K562 (cell line): Measurements from ENCODE around the gene PPT1. TPM values are rescaled to one million over a fixed set of nuclear protein-coding genes. Genes with fewer than 3 reads are reported as not detected.

Experiments
- ATAC-seq: fragments of 200-7000 bp; cut with Tn5 transposase; 3 replicates; pipeline ENCODE4 v1.9.1; 2020; ENCODE audit warnings: moderate library complexity
- BruUV-seq: library from RNA; stranded (reverse); fragments of 400-500 nt; replicated peaks from 2 replicates; lab custom pipeline; 2021; lab: Mats Ljungman, UMichigan
- CTCF ChIA-PET: fragments of 300-600 bp; formaldehyde crosslinking; extraction: SDS; loops from one replicate; lab custom pipeline; 2021; ENCODE audit warnings: low intra/inter-chr PET ratio; lab: Yijun Ruan, JAX
- POLR2A ChIA-PET: fragments of 300-600, 350-650 bp; sonication (Branson Sonifier 250); formaldehyde crosslinking; extraction: SDS; loops from one replicate; lab custom pipeline; 2021; ENCODE audit warnings: antibody characterized with exemption, inconsistent platforms; lab: Yijun Ruan, JAX
- DNase-seq, 4 experiments: peaks; one replicate each; pipeline versions ENCODE4 v3.0.0 to v3.0.0-alpha.2; 2011 to 2018; ENCODE audit warnings: low spot score in 3 of 4, mixed read lengths in 3 of 4; ENCODE audit errors: extremely low read depth in 1 of 4
- FAIRE-seq: peaks from 2 replicates; lab custom pipeline; 2011; peaks lifted over from hg19 to GRCh38; lab: Jason Lieb, UNC
- H2AFZ ChIP-seq: 2 replicates; pipeline ENCODE4 v1.6.0; 2011; ENCODE audit warnings: low read depth, low read length, control low read depth, inconsistent platforms
- H3K27ac ChIP-seq: fragments of 200-600 bp; 3 replicates; pipeline ENCODE4 v1.8.0; 2011; ENCODE audit warnings: low read depth, mild to moderate bottlenecking, control low read depth, inconsistent platforms, low read length, moderate library complexity, mixed read lengths; ENCODE audit errors: extremely low read depth
- H3K27me3 ChIP-seq, 2 experiments: fragments of 300-600 bp in 1 of 2; 2 replicates in 1 of 2; 3 replicates in 1 of 2; pipeline versions ENCODE4 v1.6.0 to v1.8.0; 2011; ENCODE audit warnings: inconsistent platforms in 2 of 2, low read length in 2 of 2, mild to moderate bottlenecking in 1 of 2, mixed read lengths in 1 of 2, moderate library complexity in 1 of 2; ENCODE audit not compliant: control insufficient read depth in 2 of 2, insufficient read depth in 2 of 2
- H3K36me3 ChIP-seq: fragments of 300-600 bp; 3 replicates; pipeline ENCODE4 v1.8.0; 2011; ENCODE audit warnings: mild to moderate bottlenecking, low read length, inconsistent platforms; ENCODE audit not compliant: control insufficient read depth, insufficient read depth
- H3K4me1 ChIP-seq, 2 experiments: fragments of 200-600 bp in 1 of 2; replicated peaks in 1 of 2; 2 replicates in 1 of 2; 3 replicates in 1 of 2; pipeline versions ENCODE4 v1.5.1 to v1.8.0; 2011; ENCODE audit warnings: inconsistent platforms in 2 of 2, low read length in 2 of 2, mild to moderate bottlenecking in 1 of 2, mixed read lengths in 1 of 2, moderate library complexity in 1 of 2; ENCODE audit not compliant: control insufficient read depth in 2 of 2, insufficient read depth in 2 of 2
- H3K4me2 ChIP-seq: 2 replicates; pipeline ENCODE4 v1.6.1; 2011; ENCODE audit warnings: low read length, control low read depth, inconsistent platforms, mixed read lengths; ENCODE audit not compliant: insufficient read depth
- H3K4me3 ChIP-seq: fragments of 200-600 bp; sonication (generic), shearing (Covaris generic); 2 replicates; pipeline ENCODE4 v1.5.1; 2016; ENCODE audit warnings: control low read depth, inconsistent platforms
- H3K79me2 ChIP-seq: fragments of 200-600 bp; 3 replicates; pipeline ENCODE4 v1.8.0; 2011; ENCODE audit warnings: low read length, inconsistent platforms; ENCODE audit not compliant: control insufficient read depth, insufficient read depth
- H3K9ac ChIP-seq, 2 experiments: 2 replicates each; pipeline versions ENCODE4 v1.6.0 to v1.6.1; 2011; ENCODE audit warnings: low read depth in 2 of 2, low read length in 2 of 2, control low read depth in 1 of 2, inconsistent platforms in 1 of 2, mild to moderate bottlenecking in 1 of 2, mixed read lengths in 1 of 2; ENCODE audit not compliant: insufficient read depth in 1 of 2
- H3K9me1 ChIP-seq: one replicate; pipeline ENCODE4 v1.6.0; 2011; ENCODE audit warnings: inconsistent platforms, mild to moderate bottlenecking, low read length, moderate library complexity; ENCODE audit not compliant: control insufficient read depth, insufficient read depth
- H3K9me3 ChIP-seq: replicated peaks from 2 replicates; pipeline ENCODE4 v1.5.1; 2011; ENCODE audit warnings: low read depth, low read length, inconsistent platforms; ENCODE audit not compliant: control insufficient read depth, insufficient read depth
- H4K20me1 ChIP-seq: replicated peaks from 2 replicates; pipeline ENCODE4 v1.6.1; 2011; ENCODE audit warnings: low read length, inconsistent platforms, mixed read lengths; ENCODE audit not compliant: control insufficient read depth, insufficient read depth
- DACH1 ChIP-seq: fragments of 450-650 bp; IDR thresholded peaks from 2 replicates; pipeline ENCODE4 v1.6.1; 2018; ENCODE audit not compliant: partially characterized antibody
- GATA2 ChIP-seq: sonication (generic); formaldehyde crosslinking; IDR thresholded peaks from 2 replicates; pipeline ENCODE4 v1.4.0; 2020; ENCODE audit warnings: mild to moderate bottlenecking, missing genetic modification reagents
- HMG20B ChIP-seq: fragments of 250-450 bp; sonication (Bioruptor Pico); IDR thresholded peaks from 2 replicates; pipeline ENCODE4 v1.5.0; 2021; ENCODE audit warnings: mild to moderate bottlenecking
- SMAD4 ChIP-seq: fragments of 250-450 bp; sonication (Bioruptor Pico); conservative IDR thresholded peaks from 2 replicates; pipeline ENCODE4 v1.8.0; 2021; ENCODE audit warnings: inconsistent platforms, mild to moderate bottlenecking, moderate library complexity
- U2AF1 ChIP-seq: fragments of 200-400 bp; formaldehyde crosslinking; optimal IDR thresholded peaks from 2 replicates; pipeline ENCODE3; 2017; ENCODE audit warnings: mild to moderate bottlenecking, low read depth, low read length, moderate library complexity
- ZNF324 ChIP-seq: fragments of 250-450 bp; sonication (Bioruptor Pico); IDR thresholded peaks from 2 replicates; pipeline ENCODE4 v1.4.0; 2020; ENCODE audit warnings: mild to moderate bottlenecking
- WGBS: fragments of 100-300 bp; shearing (Covaris generic); methylation state at CpG from one replicate; pipeline ENCODE4 v1.1.6; 2016; ENCODE audit warnings: low coverage, mixed read lengths; ENCODE audit not compliant: insufficient coverage; ENCODE audit errors: missing lambda C conversion rate; 5-methylcytosine and 5-hydroxymethylcytosine counted together
- in situ Hi-C: fragments of 300-500 bp; cut with MboI; formaldehyde crosslinking; loops from 4 replicates; pipeline ENCODE4 v1.15.0; 2018; ENCODE audit warnings: inconsistent platforms, mixed read lengths
- intact Hi-C: fragments of 100-400 bp; cut with micrococcal nuclease; formaldehyde crosslinking; loops from 2 replicates; pipeline ENCODE4 v1.14.2; 2022
- polyA plus RNA-seq, 8 experiments: library from polyadenylated mRNA; depleted of rRNA in 4 of 8; stranded (reverse) in 5 of 8; unstranded in 3 of 8; fragments of >200 nt; fragmentation: Nextera tagmentation in 2 of 8; fragmentation: Illumina TruSeq in 1 of 8; extraction: Ambion mirVana in 2 of 8; extraction: Trizol in 1 of 8; gene quantifications; 2 replicates each; pipeline versions ENCODE4 v1.2.1 to v1.2.3, GENCODE V29; 2011 to 2014; ENCODE audit warnings: inconsistent platforms in 1 of 8, missing spikeins in 1 of 8
- total RNA-seq, 7 experiments: library from RNA; depleted of rRNA in 6 of 7; stranded (reverse); fragments of >200 nt in 6 of 7; fragmentation: Illumina TruSeq in 2 of 7; extraction: Trizol in 2 of 7; gene quantifications; 2 replicates each; pipeline versions ENCODE4 v1.2.1 to v1.2.3, GENCODE V29; 2011 to 2021; ENCODE audit warnings: low replicate concordance in 1 of 7
- TF ChIP-seq, protein P1 (sequence below): IDR thresholded peaks from 2 replicates; pipeline ENCODE4 v1.6.1; 2014; ENCODE audit warnings: antibody characterized with exemption
- TF ChIP-seq, protein P2 (sequence below): fragments of 450-650 bp; IDR thresholded peaks from 2 replicates; pipeline ENCODE4 v1.6.1; 2016; ENCODE audit warnings: mild to moderate bottlenecking, moderate library complexity

The PPT1 gene
- total and polyA plus RNA-seq, 9 of the 15 experiments (the other 6 are each of a cell fraction or from before 2014, with no cell fraction given), result 72.2 to 285 (median 143) TPM

DNA sequence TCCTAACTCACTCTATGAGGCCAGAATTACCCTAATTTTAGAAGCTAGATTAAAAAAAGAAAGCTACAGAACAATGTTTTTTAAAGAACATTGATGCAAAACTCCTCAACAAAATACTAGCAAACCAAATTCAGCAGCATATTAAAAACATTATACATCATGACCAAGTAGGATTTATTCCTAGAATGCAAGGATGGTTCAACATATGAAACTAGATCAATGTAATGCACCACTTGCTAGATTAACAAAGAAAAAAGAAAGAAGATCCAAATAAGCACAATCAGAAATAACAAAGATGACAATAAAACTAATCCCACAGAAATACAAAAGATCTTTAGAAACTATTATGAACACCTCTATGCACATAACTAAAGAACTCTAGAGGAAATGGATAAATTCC is 13.3 kb upstream of the PPT1 start (continued):
- TF ChIP-seq HMG20B (CRISPR knock-in tag) (no peak), GATA2 (CRISPR knock-in tag) (no peak), ZNF324 (CRISPR knock-in tag) (peak; percentile 96)

DNA sequence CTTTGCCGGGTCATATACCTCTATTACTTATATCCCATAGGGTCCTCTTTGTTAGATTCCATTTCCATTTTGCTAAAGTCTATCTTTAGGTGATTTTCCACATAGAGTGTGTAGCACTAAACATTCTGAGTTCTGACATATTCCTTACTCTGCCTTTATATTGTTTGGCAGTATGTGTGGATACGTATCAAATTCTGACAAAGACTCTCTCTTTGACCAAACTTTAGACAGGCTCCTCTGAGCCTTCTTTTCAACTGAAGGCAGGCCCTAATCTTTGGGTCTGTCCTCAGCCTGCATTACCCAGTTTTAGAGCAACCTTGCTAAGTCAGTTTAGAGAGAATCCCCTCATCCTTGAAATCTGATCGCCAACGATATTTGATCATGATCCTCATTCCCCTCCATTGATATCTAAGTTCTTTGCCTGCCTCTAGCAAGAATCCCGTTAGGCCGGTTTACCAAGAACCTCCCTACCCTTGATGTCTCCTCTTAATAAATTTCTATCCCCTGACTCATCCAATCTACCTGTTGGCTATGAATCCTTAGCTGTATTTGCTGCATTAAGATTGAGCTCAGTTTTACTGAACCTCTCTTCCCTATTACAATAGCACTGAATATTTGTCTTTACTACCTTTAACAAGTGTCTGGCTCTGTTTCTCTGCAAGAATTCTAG is 10.4 kb upstream of the PPT1 start:
- H3K9ac ChIP-seq, result no peak overlapping the region
- H3K27ac ChIP-seq, result no peak overlapping the region
- H2AFZ ChIP-seq, result no peak overlapping the region
- in situ Hi-C loops, result no loop called here
- 13% methylated on average over 6 of the region's 6 CpGs for WGBS
- no TSS peak for BruUV-seq
- ChIA-PET POLR2A (no interaction called here), CTCF (no interaction called here)
- ATAC-seq (no peak), FAIRE-seq (no peak), DNase-seq (no peak)
- peaks cover 4% of the 10 kb centered on the region; the same call in 1 of the 2 replicates for H3K9me3 ChIP-seq
- no peak overlapping the region for H3K4me2 ChIP-seq
- H3K4me3 ChIP-seq, result no peak overlapping the region
- no peaks in the 10 kb centered on the region for H3K36me3 ChIP-seq
- H3K9me1 ChIP-seq, result no peaks in the 10 kb centered on the region
- H3K27me3 ChIP-seq, result no peaks in the 10 kb centered on the region
- no peaks in the 10 kb centered on the region for H3K79me2 ChIP-seq
- intact Hi-C loops, result no loop called here
- H4K20me1 ChIP-seq, result no peaks in the 10 kb centered on the region
- no peaks in the 10 kb centered on the region for H3K4me1 ChIP-seq
- no peak for TF ChIP-seq SMAD4 (CRISPR knock-in tag)
- TF ChIP-seq U2AF1, result no peak
- TF ChIP-seq, protein P1, sequence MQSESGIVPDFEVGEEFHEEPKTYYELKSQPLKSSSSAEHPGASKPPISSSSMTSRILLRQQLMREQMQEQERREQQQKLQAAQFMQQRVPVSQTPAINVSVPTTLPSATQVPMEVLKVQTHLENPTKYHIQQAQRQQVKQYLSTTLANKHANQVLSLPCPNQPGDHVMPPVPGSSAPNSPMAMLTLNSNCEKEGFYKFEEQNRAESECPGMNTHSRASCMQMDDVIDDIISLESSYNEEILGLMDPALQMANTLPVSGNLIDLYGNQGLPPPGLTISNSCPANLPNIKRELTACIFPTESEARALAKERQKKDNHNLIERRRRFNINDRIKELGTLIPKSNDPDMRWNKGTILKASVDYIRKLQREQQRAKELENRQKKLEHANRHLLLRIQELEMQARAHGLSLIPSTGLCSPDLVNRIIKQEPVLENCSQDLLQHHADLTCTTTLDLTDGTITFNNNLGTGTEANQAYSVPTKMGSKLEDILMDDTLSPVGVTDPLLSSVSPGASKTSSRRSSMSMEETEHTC, result no peak
- TF ChIP-seq, protein P2, sequence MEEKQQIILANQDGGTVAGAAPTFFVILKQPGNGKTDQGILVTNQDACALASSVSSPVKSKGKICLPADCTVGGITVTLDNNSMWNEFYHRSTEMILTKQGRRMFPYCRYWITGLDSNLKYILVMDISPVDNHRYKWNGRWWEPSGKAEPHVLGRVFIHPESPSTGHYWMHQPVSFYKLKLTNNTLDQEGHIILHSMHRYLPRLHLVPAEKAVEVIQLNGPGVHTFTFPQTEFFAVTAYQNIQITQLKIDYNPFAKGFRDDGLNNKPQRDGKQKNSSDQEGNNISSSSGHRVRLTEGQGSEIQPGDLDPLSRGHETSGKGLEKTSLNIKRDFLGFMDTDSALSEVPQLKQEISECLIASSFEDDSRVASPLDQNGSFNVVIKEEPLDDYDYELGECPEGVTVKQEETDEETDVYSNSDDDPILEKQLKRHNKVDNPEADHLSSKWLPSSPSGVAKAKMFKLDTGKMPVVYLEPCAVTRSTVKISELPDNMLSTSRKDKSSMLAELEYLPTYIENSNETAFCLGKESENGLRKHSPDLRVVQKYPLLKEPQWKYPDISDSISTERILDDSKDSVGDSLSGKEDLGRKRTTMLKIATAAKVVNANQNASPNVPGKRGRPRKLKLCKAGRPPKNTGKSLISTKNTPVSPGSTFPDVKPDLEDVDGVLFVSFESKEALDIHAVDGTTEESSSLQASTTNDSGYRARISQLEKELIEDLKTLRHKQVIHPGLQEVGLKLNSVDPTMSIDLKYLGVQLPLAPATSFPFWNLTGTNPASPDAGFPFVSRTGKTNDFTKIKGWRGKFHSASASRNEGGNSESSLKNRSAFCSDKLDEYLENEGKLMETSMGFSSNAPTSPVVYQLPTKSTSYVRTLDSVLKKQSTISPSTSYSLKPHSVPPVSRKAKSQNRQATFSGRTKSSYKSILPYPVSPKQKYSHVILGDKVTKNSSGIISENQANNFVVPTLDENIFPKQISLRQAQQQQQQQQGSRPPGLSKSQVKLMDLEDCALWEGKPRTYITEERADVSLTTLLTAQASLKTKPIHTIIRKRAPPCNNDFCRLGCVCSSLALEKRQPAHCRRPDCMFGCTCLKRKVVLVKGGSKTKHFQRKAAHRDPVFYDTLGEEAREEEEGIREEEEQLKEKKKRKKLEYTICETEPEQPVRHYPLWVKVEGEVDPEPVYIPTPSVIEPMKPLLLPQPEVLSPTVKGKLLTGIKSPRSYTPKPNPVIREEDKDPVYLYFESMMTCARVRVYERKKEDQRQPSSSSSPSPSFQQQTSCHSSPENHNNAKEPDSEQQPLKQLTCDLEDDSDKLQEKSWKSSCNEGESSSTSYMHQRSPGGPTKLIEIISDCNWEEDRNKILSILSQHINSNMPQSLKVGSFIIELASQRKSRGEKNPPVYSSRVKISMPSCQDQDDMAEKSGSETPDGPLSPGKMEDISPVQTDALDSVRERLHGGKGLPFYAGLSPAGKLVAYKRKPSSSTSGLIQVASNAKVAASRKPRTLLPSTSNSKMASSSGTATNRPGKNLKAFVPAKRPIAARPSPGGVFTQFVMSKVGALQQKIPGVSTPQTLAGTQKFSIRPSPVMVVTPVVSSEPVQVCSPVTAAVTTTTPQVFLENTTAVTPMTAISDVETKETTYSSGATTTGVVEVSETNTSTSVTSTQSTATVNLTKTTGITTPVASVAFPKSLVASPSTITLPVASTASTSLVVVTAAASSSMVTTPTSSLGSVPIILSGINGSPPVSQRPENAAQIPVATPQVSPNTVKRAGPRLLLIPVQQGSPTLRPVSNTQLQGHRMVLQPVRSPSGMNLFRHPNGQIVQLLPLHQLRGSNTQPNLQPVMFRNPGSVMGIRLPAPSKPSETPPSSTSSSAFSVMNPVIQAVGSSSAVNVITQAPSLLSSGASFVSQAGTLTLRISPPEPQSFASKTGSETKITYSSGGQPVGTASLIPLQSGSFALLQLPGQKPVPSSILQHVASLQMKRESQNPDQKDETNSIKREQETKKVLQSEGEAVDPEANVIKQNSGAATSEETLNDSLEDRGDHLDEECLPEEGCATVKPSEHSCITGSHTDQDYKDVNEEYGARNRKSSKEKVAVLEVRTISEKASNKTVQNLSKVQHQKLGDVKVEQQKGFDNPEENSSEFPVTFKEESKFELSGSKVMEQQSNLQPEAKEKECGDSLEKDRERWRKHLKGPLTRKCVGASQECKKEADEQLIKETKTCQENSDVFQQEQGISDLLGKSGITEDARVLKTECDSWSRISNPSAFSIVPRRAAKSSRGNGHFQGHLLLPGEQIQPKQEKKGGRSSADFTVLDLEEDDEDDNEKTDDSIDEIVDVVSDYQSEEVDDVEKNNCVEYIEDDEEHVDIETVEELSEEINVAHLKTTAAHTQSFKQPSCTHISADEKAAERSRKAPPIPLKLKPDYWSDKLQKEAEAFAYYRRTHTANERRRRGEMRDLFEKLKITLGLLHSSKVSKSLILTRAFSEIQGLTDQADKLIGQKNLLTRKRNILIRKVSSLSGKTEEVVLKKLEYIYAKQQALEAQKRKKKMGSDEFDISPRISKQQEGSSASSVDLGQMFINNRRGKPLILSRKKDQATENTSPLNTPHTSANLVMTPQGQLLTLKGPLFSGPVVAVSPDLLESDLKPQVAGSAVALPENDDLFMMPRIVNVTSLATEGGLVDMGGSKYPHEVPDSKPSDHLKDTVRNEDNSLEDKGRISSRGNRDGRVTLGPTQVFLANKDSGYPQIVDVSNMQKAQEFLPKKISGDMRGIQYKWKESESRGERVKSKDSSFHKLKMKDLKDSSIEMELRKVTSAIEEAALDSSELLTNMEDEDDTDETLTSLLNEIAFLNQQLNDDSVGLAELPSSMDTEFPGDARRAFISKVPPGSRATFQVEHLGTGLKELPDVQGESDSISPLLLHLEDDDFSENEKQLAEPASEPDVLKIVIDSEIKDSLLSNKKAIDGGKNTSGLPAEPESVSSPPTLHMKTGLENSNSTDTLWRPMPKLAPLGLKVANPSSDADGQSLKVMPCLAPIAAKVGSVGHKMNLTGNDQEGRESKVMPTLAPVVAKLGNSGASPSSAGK, result no peak
- TF ChIP-seq DACH1, result no peak
